Measurements from ENCODE around the gene DDC.

Gene DDC

DNA sequence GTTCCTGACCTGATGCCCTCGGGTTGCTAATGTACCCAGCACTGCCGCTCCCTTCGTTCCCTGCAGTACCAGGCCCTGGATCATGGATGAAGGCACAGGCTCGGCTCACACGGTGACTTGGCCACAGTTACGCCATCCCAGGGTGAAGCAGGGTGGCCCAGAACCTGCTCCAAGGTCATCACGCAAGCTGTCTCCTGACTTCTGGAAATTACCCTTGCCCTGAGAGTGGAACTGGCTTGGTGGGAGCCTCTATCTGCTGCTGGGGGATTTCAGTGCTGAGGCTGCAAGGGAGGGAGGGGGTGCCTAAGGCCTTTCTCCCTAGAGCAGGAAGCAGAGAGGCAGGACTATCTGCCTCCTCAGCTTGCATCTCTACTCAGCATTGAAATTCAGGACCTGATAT lies 151.6 kb downstream of the DDC start:
- no peak for DNase-seq (ENCODE audit: low read depth)

DNA sequence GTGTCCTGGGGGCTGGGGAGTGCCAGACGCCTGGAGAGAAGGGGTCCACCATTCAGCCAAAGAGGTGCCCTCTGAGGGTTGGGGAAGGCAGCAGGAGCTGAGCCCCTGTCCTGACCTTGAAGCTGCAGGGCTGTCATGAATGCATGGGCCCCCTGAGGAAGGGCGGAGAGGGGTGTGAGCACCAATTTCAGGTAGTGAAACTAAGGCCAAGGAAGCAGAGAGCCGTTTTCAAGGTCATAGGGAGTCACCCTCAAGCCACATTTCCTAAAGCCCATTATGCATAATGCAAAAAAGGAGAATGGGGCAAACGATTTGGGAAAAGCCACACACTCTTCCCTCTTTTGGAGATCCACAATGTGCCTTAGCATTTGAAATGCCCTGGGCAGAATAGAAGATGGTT lies 152.2 kb downstream of the DDC start:
- DNase-seq (ENCODE audit: low read depth), result no peak

DNA sequence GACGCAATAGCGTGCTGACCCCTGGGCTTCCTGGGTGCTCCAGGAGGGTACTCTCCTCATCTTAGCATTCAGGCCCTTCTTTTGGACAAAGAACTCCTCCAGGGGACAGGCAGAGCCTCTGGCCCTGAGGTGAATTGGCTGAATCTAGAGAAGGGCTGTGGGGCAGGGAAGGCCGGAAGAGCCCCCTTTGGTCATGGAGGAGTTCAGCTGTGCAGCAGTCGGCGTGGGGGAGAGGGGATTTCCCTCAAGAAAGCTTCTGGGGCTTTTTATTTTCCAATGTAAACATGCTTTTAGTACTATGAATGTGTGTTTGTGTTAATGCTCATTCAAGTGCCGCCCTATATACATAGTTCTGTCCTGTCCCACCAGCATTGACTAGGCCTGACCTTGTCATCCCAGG lies 153.9 kb downstream of the DDC start:
- no peak for DNase-seq (ENCODE audit: low read depth)

DNA sequence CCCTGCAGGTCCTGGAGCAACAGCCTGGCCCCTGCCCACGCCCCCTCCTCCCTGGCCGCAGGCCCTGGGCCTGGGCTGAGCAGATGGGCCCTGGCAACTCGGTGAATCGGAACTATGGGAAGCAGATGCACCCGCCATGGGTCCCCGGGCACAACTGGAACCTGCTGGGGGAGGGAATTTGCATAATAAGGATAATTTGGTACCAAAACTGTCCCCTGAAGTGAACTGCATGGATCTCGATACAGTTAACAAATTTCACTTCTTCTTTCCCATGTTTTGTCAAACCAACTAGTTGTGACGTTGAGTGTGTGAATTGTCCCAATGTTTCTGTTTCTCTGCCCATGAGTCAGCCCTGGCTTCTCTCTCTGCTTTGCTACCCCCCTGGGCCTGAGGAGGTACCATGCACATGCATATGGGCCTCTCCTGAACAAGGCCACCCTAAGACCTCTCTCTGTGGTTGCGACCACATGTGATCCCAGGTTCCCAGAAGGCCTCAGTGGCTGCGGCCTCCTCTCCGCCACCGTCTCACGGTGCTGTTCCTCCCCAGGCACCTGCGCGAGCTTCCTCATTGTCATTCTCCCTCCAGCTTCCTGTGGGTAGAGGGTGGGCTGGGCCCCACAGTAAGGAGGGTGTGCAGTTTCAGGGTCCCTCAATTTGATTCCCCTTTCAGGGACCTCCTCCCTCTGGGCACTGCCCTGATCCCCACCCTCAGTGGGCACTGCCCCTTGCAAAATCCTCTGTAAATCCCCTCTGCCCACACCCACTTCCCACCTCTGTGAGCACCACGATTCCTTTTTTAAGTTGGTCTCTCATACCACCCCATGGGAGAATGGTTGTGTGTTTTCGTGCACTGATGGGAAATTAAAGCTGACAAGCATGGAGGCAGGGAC lies 155.1 kb downstream of the DDC start:
- no peak for DNase-seq (ENCODE audit: low read depth)
